ENCODE results near the gene FGF12. TPM values are rescaled to one million over a fixed set of nuclear protein-coding genes. Genes with fewer than 3 reads are reported as not detected.
"Not testable (repeated sequence)": the region's sequence is repeated elsewhere in the genome, so short reads cannot be mapped to it uniquely, and the experiment has no call there.

Gene FGF12
- polyA plus RNA-seq, 1 experiment: 0.11 TPM

DNA sequence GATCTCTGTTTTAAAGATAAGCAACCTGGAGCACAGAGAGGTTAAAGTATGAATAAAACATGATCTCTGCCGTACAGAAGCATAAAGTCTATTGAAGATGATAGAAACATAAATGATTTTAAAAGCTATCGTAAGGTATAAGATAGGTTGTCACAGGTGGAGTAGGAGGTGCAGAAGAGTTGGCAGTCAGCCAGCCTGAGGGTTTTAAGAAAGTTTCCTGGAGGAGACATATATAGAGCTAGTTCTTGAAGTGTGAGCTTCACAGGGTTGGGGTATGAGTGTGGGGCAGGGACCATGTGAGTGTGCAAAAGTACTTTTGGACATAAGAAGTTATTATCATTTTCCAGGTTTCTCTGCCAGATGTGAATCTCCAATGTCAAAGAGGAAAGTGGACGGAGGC lies 3.9 kb upstream of the FGF12 start:
- Histone ChIP-seq H3K36me3 (ENCODE audit: control insufficient read depth, insufficient read depth, low read length) (no peaks in the 10 kb centered on the region), H3K4me3 (ENCODE audit: low read depth, low read length) (no peak overlapping the region), H3K27me3 (ENCODE audit: control insufficient read depth, insufficient read depth, low read length) (no peaks in the 10 kb centered on the region)
- POLR2A ChIA-PET: no interaction called here
- CTCF ChIA-PET: no interaction called here
- TF ChIP-seq CTCF (IDR thresholded peaks at IDR 0.05; ENCODE audit: insufficient read depth, low read depth, low read length): no peak
- no peak for DNase-seq (ENCODE audit: low read depth)

DNA sequence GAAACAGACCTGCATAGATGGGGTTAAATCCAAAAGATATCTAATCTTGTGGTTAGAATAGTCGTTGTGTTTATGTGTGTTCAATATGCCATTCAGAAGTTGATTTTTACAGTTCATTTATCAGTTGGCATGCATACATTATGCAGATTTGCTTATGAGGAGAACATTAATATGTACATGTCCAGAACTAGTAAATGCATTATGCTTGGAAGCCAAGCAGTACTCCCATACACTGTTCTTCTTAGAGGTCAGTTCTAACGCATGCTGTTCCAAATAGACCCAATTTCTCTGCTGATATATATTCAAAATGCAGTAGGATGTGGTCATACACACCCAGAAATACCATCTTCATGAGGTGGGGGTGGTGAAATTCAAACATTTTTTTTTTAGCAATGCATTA lies 956 bp downstream of the FGF12 start:
- TF ChIP-seq CTCF (IDR thresholded peaks at IDR 0.05; ENCODE audit: insufficient read depth, low read depth, low read length): no peak
- CTCF ChIA-PET: no interaction called here
- POLR2A ChIA-PET: no interaction called here
- Histone ChIP-seq H3K27me3 (ENCODE audit: control insufficient read depth, insufficient read depth, low read length) (no peaks in the 10 kb centered on the region), H3K4me3 (ENCODE audit: low read depth, low read length) (no peak overlapping the region), H3K36me3 (ENCODE audit: control insufficient read depth, insufficient read depth, low read length) (no peaks in the 10 kb centered on the region)
- DNase-seq (ENCODE audit: low read depth): no peak

DNA sequence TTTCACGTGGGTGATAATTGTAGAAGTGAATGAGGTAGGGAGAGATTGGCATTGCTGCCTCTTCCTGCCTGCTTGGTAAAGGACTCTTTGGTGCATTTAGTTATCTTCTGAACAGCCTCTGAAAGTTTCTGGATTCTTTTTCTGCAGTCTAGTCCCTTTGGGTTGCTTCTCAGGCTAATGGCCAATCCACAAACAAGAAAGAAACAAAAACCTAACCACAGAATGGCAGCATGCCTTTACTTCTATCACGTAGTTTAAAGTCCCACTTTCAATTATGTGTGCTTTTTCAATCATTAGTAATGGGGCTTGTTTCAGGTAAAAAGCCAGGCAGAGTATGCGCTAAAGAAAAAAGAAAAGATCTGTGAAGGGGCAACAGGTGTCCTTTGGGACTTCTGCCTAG lies 7.4 kb downstream of the FGF12 start:
- no peaks in the 10 kb centered on the region for H3K27me3 ChIP-seq (ENCODE audit: control insufficient read depth, insufficient read depth, low read length)
- H3K4me3 ChIP-seq (ENCODE audit: low read depth, low read length): no peak overlapping the region
- ChIA-PET CTCF (no interaction called here), POLR2A (no interaction called here)
- no peak for DNase-seq (ENCODE audit: low read depth)
- no peak for TF ChIP-seq CTCF (IDR thresholded peaks at IDR 0.05; ENCODE audit: insufficient read depth, low read depth, low read length)
- no peaks in the 10 kb centered on the region for H3K36me3 ChIP-seq (ENCODE audit: control insufficient read depth, insufficient read depth, low read length)

DNA sequence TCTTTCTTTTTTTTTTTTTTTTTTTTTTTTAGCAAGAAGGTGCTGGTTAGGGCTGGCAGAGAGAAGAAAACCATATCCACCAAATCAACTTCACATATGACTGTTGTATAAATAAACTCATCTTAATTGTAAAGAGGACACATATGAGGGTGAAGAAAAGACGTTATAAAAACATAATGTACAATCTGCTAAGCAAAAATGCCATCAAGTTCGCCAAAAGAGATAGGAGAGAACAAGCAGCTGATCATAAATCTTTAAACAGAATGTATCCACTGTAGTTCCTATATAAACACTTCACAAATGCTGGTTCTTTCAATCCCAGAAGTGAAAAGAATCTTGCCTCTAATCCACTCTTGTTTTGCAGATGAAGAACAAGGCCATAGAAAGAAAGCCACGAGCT lies 9.2 kb downstream of the FGF12 start:
- POLR2A ChIA-PET: no interaction called here
- Histone ChIP-seq H3K36me3 (ENCODE audit: control insufficient read depth, insufficient read depth, low read length) (no peaks in the 10 kb centered on the region), H3K4me3 (ENCODE audit: low read depth, low read length) (no peak overlapping the region), H3K27me3 (ENCODE audit: control insufficient read depth, insufficient read depth, low read length) (no peaks in the 10 kb centered on the region)
- TF ChIP-seq CTCF (IDR thresholded peaks at IDR 0.05; ENCODE audit: insufficient read depth, low read depth, low read length): no peak
- DNase-seq (ENCODE audit: low read depth): no peak
- CTCF ChIA-PET: no interaction called here

- Histone ChIP-seq H3K27me3 (ENCODE audit: control insufficient read depth, insufficient read depth, low read length) (no peaks in the 10 kb centered on the region), H3K36me3 (ENCODE audit: control insufficient read depth, insufficient read depth, low read length) (no peaks in the 10 kb centered on the region), H3K4me3 (ENCODE audit: low read depth, low read length) (no peak overlapping the region)
- TF ChIP-seq CTCF (IDR thresholded peaks at IDR 0.05; ENCODE audit: insufficient read depth, low read depth, low read length): no peak
- CTCF ChIA-PET: no interaction called here
- DNase-seq (ENCODE audit: low read depth): no peak
- POLR2A ChIA-PET: no interaction called here
These were observed 12.2 kb downstream of the FGF12 start for GRCh38 chr3:192715126-192715525.

DNA sequence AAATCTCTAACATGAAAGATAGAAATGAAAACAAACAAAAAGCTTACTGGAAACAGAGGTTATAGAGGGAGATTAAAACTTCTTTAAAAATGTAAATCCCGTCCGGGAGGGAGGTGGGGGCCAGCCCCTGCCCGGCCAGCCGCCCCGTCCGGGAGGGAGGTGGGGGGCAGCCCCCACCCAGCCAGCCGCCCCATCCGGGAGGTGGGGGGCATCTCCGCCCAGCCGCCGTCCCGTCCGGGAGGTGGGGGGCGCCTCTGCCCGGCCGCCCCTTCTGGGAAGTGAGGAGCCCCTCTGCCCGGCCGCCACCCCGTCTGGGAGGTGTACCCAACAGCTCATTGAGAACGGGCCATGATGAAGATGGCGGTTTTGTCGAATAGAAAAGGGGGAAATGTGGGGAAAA lies 16.2 kb downstream of the FGF12 start:
- CTCF ChIA-PET; POLR2A ChIA-PET; H3K36me3 ChIP-seq (ENCODE audit: control insufficient read depth, insufficient read depth, low read length); DNase-seq (ENCODE audit: low read depth); H3K4me3 ChIP-seq (ENCODE audit: low read depth, low read length); H3K27me3 ChIP-seq (ENCODE audit: control insufficient read depth, insufficient read depth, low read length): not testable (repeated sequence)
